Spleen (tissue), 11 donors: ENCODE measurements around the gene GAS2. TPM values are rescaled to one million over a fixed set of nuclear protein-coding genes. Genes with fewer than 3 reads are reported as not detected.

ENCODE experiments used
- DNase-seq: peaks from one replicate; pipeline ENCODE4 v3.0.0-alpha.2; 2020
- H3K27ac ChIP-seq, 8 donors: fragments of 200-600 bp; sonication (generic) in 7 of 8; 1 replicate in 4 of 8; 2 replicates in 4 of 8; pipeline versions ENCODE4 v1.5.0 to v1.8.0; 2016 to 2021; ENCODE audit warnings: inconsistent platforms in 4 of 8, mild to moderate bottlenecking in 4 of 8, moderate library complexity in 1 of 8
- H3K27me3 ChIP-seq, 7 donors: fragments of 200-600 bp; sonication (generic) in 6 of 7; replicated peaks in 1 of 7; 1 replicate in 4 of 7; 2 replicates in 3 of 7; pipeline versions ENCODE4 v1.5.0 to v1.8.0; 2016 to 2021; ENCODE audit warnings: inconsistent platforms in 3 of 7, mild to moderate bottlenecking in 1 of 7
- H3K36me3 ChIP-seq, 6 donors: fragments of 200-600 bp; sonication (generic) in 5 of 6; 1 replicate in 4 of 6; 2 replicates in 2 of 6; pipeline versions ENCODE4 v1.5.0 to v1.8.0; 2016 to 2021; ENCODE audit warnings: inconsistent platforms in 2 of 6
- H3K4me1 ChIP-seq, 6 donors: fragments of 200-600 bp; sonication (generic) in 5 of 6; 1 replicate in 3 of 6; 2 replicates in 3 of 6; pipeline versions ENCODE4 v1.5.0 to v1.8.0; 2016 to 2021; ENCODE audit warnings: inconsistent platforms in 3 of 6
- H3K4me3 ChIP-seq, 8 donors: fragments of 200-600 bp; sonication (generic) in 7 of 8; 1 replicate in 4 of 8; 2 replicates in 4 of 8; pipeline versions ENCODE4 v1.5.0 to v1.8.0; 2016 to 2021; ENCODE audit warnings: inconsistent platforms in 4 of 8, mild to moderate bottlenecking in 4 of 8, moderate library complexity in 2 of 8
- H3K9me3 ChIP-seq, 8 donors: fragments of 200-600 bp; sonication (generic) in 7 of 8; 1 replicate in 4 of 8; 2 replicates in 4 of 8; pipeline versions ENCODE4 v1.5.0 to v1.8.0; 2016 to 2021; ENCODE audit warnings: inconsistent platforms in 4 of 8
- POLR2A ChIP-seq, 3 donors: fragments of 450-650 bp; IDR thresholded peaks; one replicate each; pipeline ENCODE4 v1.5.1; 2017; ENCODE audit warnings: antibody characterized with exemption in 3 of 3, mild to moderate bottlenecking in 1 of 3
- POLR2AphosphoS5 ChIP-seq, 3 donors: sonication (generic); formaldehyde crosslinking; IDR thresholded peaks; one replicate each; pipeline ENCODE4 v1.5.1; 2017; ENCODE audit warnings: antibody characterized with exemption in 3 of 3
- WGBS, 5 donors: extraction: QIAGEN DNeasy Blood & Tissue Kit in 3 of 5; methylation state at CpG; one replicate each; pipeline versions ENCODE4 v1.1.5 to v1.1.7; 2013 to 2018; 5-methylcytosine and 5-hydroxymethylcytosine counted together
- intact Hi-C: fragments of 100-400 bp; cut with DNase I; formaldehyde crosslinking; loops from one replicate; pipeline ENCODE4 v1.15.0; 2023; ENCODE audit warnings: low total_unique reads
- polyA plus RNA-seq, 3 donors: library from polyadenylated mRNA; stranded (reverse); fragments of 200-250 nt; gene quantifications; one replicate each; pipeline ENCODE4 v1.2.1, GENCODE V29; 2013
- total RNA-seq, 7 donors: library from RNA; depleted of rRNA in 3 of 7; stranded (reverse); fragments of >200 nt in 3 of 7; fragmentation: NEBNext Ultra II Directional in 4 of 7; extraction: Animal tissue kit (Norgen Biotek cat#: 25700) in 4 of 7; gene quantifications; one replicate each; pipeline versions ENCODE4 v1.1.0 to v1.2.1, GENCODE V29; 2016 to 2021
- TF ChIP-seq, protein P1 (sequence below), 11 experiments: fragments of 200-600 bp in 7 of 11; fragments of 450-650 bp in 4 of 11; sonication (generic) in 4 of 11; IDR thresholded peaks in 8 of 11; conservative IDR thresholded peaks in 3 of 11; 1 replicate in 7 of 11; 2 replicates in 4 of 11; pipeline versions ENCODE4 v1.4.0 to v1.8.0; 2016 to 2021; ENCODE audit warnings: antibody characterized with exemption in 11 of 11, inconsistent platforms in 4 of 11, mild to moderate bottlenecking in 1 of 11
- donor health status: healthy with polysubstance abuse.
- donor health status: DM: no; HTN: no; CAD: no; lungs with moderate emphysema.
- donor health status: DM: no; HTN: no; CAD: no.
- donor health status: Bipolar disorder and iron deficiency.
- donor health status: healthy.
- donor health status: DM: no; HTN: no; CAD: no.
- donor health status: DM: yes; HTN: yes; CAD: no.

GAS2 gene
- total and polyA plus RNA-seq, 10 donors: 1.1 to 9.1 (median 2.2) TPM

DNA sequence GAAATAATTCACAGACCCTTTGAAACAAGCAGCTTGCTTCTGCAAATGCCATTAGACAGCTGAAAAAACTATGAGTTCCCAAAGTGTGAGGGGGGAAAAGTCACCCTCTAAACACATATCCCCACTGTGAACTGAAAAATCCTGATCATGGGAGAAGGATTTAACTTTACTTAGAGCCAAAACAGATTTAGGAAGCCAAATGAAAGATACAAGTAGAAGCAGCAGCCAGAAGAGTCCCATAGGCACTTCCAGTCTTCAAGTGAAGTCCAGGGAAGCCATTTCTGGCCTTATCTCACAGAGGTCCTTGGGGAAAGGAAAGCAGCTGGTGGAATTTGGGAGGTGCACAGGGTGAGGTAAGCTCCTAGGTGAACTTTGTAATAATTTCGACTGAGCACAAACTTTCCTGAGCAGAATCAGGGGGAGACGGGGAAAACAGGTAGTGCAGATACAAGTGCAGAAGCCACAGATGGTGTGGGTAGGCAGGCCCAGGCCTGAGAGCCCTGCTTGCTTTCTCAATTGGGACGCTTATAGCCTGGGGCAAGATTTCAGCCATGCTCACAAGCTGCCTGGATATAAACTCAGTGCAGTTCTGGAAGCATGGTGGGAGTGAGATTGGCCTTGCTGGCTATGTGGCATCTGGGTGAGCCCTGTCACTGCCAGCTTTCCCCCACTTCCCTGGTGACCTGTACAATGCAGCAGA lies 44.8 kb downstream of the GAS2 start:
- no peak overlapping the region for H3K27ac ChIP-seq
- peaks cover 0 to 6% (median 0%) of the 10 kb centered on the region in 8 donors for H3K9me3 ChIP-seq
- WGBS, 5 donors: 74 to 84% (median 76%) methylated on average over 3 of the region's 3 CpGs
- intact Hi-C loops: no loop called here
- no peak overlapping the region for H3K4me3 ChIP-seq
- H3K36me3 ChIP-seq: no peaks in the 10 kb centered on the region
- TF ChIP-seq POLR2AphosphoS5 (IDR thresholded peaks at IDR 0.05) (no peak), POLR2A (IDR thresholded peaks at IDR 0.05) (no peak)
- TF ChIP-seq, protein P1, sequence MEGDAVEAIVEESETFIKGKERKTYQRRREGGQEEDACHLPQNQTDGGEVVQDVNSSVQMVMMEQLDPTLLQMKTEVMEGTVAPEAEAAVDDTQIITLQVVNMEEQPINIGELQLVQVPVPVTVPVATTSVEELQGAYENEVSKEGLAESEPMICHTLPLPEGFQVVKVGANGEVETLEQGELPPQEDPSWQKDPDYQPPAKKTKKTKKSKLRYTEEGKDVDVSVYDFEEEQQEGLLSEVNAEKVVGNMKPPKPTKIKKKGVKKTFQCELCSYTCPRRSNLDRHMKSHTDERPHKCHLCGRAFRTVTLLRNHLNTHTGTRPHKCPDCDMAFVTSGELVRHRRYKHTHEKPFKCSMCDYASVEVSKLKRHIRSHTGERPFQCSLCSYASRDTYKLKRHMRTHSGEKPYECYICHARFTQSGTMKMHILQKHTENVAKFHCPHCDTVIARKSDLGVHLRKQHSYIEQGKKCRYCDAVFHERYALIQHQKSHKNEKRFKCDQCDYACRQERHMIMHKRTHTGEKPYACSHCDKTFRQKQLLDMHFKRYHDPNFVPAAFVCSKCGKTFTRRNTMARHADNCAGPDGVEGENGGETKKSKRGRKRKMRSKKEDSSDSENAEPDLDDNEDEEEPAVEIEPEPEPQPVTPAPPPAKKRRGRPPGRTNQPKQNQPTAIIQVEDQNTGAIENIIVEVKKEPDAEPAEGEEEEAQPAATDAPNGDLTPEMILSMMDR (IDR thresholded peaks at IDR 0.05 in 8 of 11, conservative IDR thresholded peaks at IDR 0.05 in 3 of 11): no peak
- no peaks in the 10 kb centered on the region for H3K4me1 ChIP-seq
- no peaks in the 10 kb centered on the region for H3K27me3 ChIP-seq
- no peak for DNase-seq

DNA sequence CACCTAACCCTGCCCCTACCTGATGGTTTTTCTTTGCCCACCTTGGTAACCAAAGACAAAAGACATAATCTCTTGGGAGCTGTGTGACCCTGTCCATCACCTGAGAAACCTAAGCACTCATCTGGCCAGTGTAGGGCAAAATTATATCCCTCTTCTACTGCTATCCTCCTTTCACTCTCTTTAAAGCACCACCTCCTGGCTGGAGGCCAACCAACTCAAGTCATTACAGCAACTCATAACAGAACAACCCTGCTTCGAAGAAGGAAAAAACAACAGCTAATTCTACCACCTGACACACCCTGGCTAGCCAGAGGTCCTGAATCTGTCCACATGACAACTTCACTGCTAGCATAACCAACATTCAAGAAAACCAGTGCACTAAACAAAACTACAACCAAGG lies 45.5 kb downstream of the GAS2 start:
- H3K36me3 ChIP-seq: no peaks in the 10 kb centered on the region
- no peak overlapping the region for H3K27ac ChIP-seq
- DNase-seq: no peak
- H3K4me3 ChIP-seq: no peak overlapping the region
- no peak for TF ChIP-seq POLR2A (IDR thresholded peaks at IDR 0.05)
- no peak for TF ChIP-seq POLR2AphosphoS5 (IDR thresholded peaks at IDR 0.05)
- TF ChIP-seq, protein P1 (IDR thresholded peaks at IDR 0.05 in 8 of 11, conservative IDR thresholded peaks at IDR 0.05 in 3 of 11): no peak
- WGBS, 5 donors: 61 to 71% (median 70%) methylated on average over 1 of the region's 1 CpG
- intact Hi-C loops: no loop called here
- H3K27me3 ChIP-seq: no peaks in the 10 kb centered on the region
- no peaks in the 10 kb centered on the region for H3K4me1 ChIP-seq
- H3K9me3 ChIP-seq: peaks cover 0 to 6% (median 0%) of the 10 kb centered on the region in 8 donors

DNA sequence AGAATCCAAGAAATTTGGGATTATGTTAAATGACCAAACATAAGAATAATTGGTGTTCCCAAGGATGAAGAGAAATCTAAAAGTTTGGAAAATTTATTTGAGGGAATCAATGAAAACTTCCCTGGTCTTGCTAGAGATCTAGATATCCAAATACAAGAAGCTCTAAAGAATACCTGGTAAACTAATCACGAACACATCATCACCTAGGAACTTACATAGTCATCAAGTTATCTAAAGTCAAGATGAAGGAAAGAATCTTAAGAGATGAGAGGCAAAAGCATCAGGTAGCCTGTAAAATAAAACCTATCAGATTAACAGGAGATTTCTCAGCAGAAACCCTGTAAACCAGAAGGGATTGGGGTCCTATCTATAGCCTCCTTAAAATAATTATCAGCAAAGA lies 46.9 kb downstream of the GAS2 start:
- Histone ChIP-seq H3K36me3 (no peaks in the 10 kb centered on the region), H3K9me3 (peaks cover 0 to 6% (median 0%) of the 10 kb centered on the region in 8 donors), H3K27ac (no peak overlapping the region), H3K4me1 (no peaks in the 10 kb centered on the region), H3K4me3 (no peak overlapping the region), H3K27me3 (no peaks in the 10 kb centered on the region)
- no peak for DNase-seq
- 73 to 95% (median 86%) methylated on average over 1 of the region's 1 CpG for WGBS, 5 donors
- intact Hi-C loops: no loop called here
- TF ChIP-seq POLR2A (IDR thresholded peaks at IDR 0.05): no peak
- TF ChIP-seq, protein P1 (IDR thresholded peaks at IDR 0.05 in 8 of 11, conservative IDR thresholded peaks at IDR 0.05 in 3 of 11): no peak
- no peak for TF ChIP-seq POLR2AphosphoS5 (IDR thresholded peaks at IDR 0.05)

DNA sequence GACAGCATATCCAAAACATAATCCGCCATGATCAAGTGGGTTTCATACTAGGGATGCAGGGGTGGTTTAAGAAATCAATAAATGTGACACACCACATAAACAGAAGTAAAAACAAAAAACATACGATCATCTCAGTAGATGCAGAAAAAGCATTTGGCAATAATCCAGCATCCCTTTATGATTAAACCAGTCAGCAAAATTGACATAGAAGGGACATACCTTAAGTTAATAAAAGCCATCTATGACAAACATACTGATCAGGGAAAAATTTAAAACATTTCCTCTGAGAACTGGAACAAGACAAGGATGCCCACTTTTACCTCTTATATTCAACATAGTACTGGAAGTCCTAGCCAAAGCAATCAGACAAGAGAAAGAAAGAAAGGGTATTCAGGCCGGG lies 49.6 kb downstream of the GAS2 start:
- H3K4me1 ChIP-seq: no peaks in the 10 kb centered on the region
- H3K27me3 ChIP-seq: no peaks in the 10 kb centered on the region
- H3K36me3 ChIP-seq: no peaks in the 10 kb centered on the region
- 79 to 94% (median 86%) methylated on average over 3 of the region's 3 CpGs for WGBS, 5 donors
- intact Hi-C loops: no loop called here
- H3K9me3 ChIP-seq: peaks cover 0 to 6% (median 0%) of the 10 kb centered on the region in 8 donors
- no peak for DNase-seq
- no peak overlapping the region for H3K4me3 ChIP-seq
- no peak overlapping the region for H3K27ac ChIP-seq
- TF ChIP-seq, protein P1 (IDR thresholded peaks at IDR 0.05 in 8 of 11, conservative IDR thresholded peaks at IDR 0.05 in 3 of 11): no peak
